ENCODE results near the gene NRXN3. TPM values are rescaled to one million over a fixed set of nuclear protein-coding genes. Genes with fewer than 3 reads are reported as not detected.

Gene NRXN3
- polyA plus RNA-seq, 1 donor from 2014 or later, result 110 TPM

GRCh38 chr14:79161571-79161970 lies 991.4 kb downstream of the NRXN3 start:
- no peak for TF ChIP-seq POLR2AphosphoS5 (IDR thresholded peaks at IDR 0.05)
- no peak for TF ChIP-seq EP300 (conservative IDR thresholded peaks at IDR 0.05; ENCODE audit: poor library complexity, severe bottlenecking)
- no peak for TF ChIP-seq TAF1 (IDR thresholded peaks at IDR 0.05; ENCODE audit: low read depth)
- TF ChIP-seq, protein P1, sequence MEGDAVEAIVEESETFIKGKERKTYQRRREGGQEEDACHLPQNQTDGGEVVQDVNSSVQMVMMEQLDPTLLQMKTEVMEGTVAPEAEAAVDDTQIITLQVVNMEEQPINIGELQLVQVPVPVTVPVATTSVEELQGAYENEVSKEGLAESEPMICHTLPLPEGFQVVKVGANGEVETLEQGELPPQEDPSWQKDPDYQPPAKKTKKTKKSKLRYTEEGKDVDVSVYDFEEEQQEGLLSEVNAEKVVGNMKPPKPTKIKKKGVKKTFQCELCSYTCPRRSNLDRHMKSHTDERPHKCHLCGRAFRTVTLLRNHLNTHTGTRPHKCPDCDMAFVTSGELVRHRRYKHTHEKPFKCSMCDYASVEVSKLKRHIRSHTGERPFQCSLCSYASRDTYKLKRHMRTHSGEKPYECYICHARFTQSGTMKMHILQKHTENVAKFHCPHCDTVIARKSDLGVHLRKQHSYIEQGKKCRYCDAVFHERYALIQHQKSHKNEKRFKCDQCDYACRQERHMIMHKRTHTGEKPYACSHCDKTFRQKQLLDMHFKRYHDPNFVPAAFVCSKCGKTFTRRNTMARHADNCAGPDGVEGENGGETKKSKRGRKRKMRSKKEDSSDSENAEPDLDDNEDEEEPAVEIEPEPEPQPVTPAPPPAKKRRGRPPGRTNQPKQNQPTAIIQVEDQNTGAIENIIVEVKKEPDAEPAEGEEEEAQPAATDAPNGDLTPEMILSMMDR (IDR thresholded peaks at IDR 0.05; ENCODE audit: poor library complexity, severe bottlenecking), result no peak
- no peak for TF ChIP-seq SMC3 (conservative IDR thresholded peaks at IDR 0.05; ENCODE audit: poor library complexity)
- TF ChIP-seq MXI1 (conservative IDR thresholded peaks at IDR 0.05; ENCODE audit: poor library complexity, severe bottlenecking), result no peak
- TF ChIP-seq, protein P2, sequence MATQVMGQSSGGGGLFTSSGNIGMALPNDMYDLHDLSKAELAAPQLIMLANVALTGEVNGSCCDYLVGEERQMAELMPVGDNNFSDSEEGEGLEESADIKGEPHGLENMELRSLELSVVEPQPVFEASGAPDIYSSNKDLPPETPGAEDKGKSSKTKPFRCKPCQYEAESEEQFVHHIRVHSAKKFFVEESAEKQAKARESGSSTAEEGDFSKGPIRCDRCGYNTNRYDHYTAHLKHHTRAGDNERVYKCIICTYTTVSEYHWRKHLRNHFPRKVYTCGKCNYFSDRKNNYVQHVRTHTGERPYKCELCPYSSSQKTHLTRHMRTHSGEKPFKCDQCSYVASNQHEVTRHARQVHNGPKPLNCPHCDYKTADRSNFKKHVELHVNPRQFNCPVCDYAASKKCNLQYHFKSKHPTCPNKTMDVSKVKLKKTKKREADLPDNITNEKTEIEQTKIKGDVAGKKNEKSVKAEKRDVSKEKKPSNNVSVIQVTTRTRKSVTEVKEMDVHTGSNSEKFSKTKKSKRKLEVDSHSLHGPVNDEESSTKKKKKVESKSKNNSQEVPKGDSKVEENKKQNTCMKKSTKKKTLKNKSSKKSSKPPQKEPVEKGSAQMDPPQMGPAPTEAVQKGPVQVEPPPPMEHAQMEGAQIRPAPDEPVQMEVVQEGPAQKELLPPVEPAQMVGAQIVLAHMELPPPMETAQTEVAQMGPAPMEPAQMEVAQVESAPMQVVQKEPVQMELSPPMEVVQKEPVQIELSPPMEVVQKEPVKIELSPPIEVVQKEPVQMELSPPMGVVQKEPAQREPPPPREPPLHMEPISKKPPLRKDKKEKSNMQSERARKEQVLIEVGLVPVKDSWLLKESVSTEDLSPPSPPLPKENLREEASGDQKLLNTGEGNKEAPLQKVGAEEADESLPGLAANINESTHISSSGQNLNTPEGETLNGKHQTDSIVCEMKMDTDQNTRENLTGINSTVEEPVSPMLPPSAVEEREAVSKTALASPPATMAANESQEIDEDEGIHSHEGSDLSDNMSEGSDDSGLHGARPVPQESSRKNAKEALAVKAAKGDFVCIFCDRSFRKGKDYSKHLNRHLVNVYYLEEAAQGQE (IDR thresholded peaks at IDR 0.05; ENCODE audit: borderline replicate concordance), result no peak
- no peak for TF ChIP-seq EZH2 (IDR thresholded peaks at IDR 0.05; ENCODE audit: borderline replicate concordance, insufficient read depth, low read length, poor library complexity, severe bottlenecking)
- Histone ChIP-seq H3K79me2 (replicated peaks; ENCODE audit: insufficient read depth, low read length) (no peaks in the 10 kb centered on the region), H3K27me3 (ENCODE audit: insufficient read depth, low read depth, low read length) (no peaks in the 10 kb centered on the region), H3K27ac (ENCODE audit: low read length) (no peak overlapping the region), H2AFZ (ENCODE audit: low read depth, low read length) (no peak overlapping the region), H3F3A (ENCODE audit: insufficient read depth, low read length, poor library complexity, severe bottlenecking) (peaks cover 3% of the 10 kb centered on the region), H3K4me2 (ENCODE audit: low read length) (no peak overlapping the region), H3K4me3 (ENCODE audit: low read length) (no peak overlapping the region), H3K9me2 (ENCODE audit: insufficient read depth, low read length) (no peaks in the 10 kb centered on the region), H3K9ac (ENCODE audit: low read length) (no peak overlapping the region), H4K20me1 (ENCODE audit: insufficient read depth) (no peaks in the 10 kb centered on the region), H3K9me3 (ENCODE audit: low read length) (no peaks in the 10 kb centered on the region), H3K36me3 (ENCODE audit: insufficient read depth, low read length) (no peaks in the 10 kb centered on the region)

- Histone ChIP-seq H3K4me2 (ENCODE audit: low read length) (no peak overlapping the region), H3K36me3 (ENCODE audit: insufficient read depth, low read length) (no peaks in the 10 kb centered on the region), H4K20me1 (ENCODE audit: insufficient read depth) (no peaks in the 10 kb centered on the region), H3K79me2 (replicated peaks; ENCODE audit: insufficient read depth, low read length) (no peaks in the 10 kb centered on the region), H3K27me3 (ENCODE audit: insufficient read depth, low read depth, low read length) (no peaks in the 10 kb centered on the region), H3K9me3 (ENCODE audit: low read length) (no peaks in the 10 kb centered on the region), H3F3A (ENCODE audit: insufficient read depth, low read length, poor library complexity, severe bottlenecking) (peaks cover 3% of the 10 kb centered on the region), H3K9me2 (ENCODE audit: insufficient read depth, low read length) (no peaks in the 10 kb centered on the region), H3K4me3 (ENCODE audit: low read length) (no peak overlapping the region), H3K27ac (ENCODE audit: low read length) (no peak overlapping the region), H3K9ac (ENCODE audit: low read length) (no peak overlapping the region), H2AFZ (ENCODE audit: low read depth, low read length) (no peak overlapping the region)
- TF ChIP-seq, protein P1 (IDR thresholded peaks at IDR 0.05; ENCODE audit: poor library complexity, severe bottlenecking), result no peak
- TF ChIP-seq TAF1 (IDR thresholded peaks at IDR 0.05; ENCODE audit: low read depth) (no peak), POLR2AphosphoS5 (IDR thresholded peaks at IDR 0.05) (no peak), EZH2 (IDR thresholded peaks at IDR 0.05; ENCODE audit: borderline replicate concordance, insufficient read depth, low read length, poor library complexity, severe bottlenecking) (no peak), EP300 (conservative IDR thresholded peaks at IDR 0.05; ENCODE audit: poor library complexity, severe bottlenecking) (no peak), RAD21 (conservative IDR thresholded peaks at IDR 0.05) (no peak), SMC3 (conservative IDR thresholded peaks at IDR 0.05; ENCODE audit: poor library complexity) (no peak), MXI1 (conservative IDR thresholded peaks at IDR 0.05; ENCODE audit: poor library complexity, severe bottlenecking) (no peak)
- TF ChIP-seq, protein P2 (IDR thresholded peaks at IDR 0.05; ENCODE audit: borderline replicate concordance), result no peak
These were observed 992.7 kb downstream of the NRXN3 start for GRCh38 chr14:79162833-79163232.
